HepG2 (cell line): Measurements from ENCODE around the gene RHOC. TPM values are rescaled to one million over a fixed set of nuclear protein-coding genes. Genes with fewer than 3 reads are reported as not detected.

ENCODE experiments used
- ATF4 ChIP-seq, 2 experiments: fragments of 450-650 bp in 1 of 2; sonication (generic) in 1 of 2; formaldehyde crosslinking; IDR thresholded peaks; 2 replicates each; pipeline versions ENCODE4 v1.5.0 to v1.8.0; 2020 to 2022; ENCODE audit warnings: mild to moderate bottlenecking in 1 of 2, missing genetic modification reagents in 1 of 2
- CAMTA2 ChIP-seq: sonication (generic); formaldehyde crosslinking; IDR thresholded peaks from 2 replicates; pipeline ENCODE4 v1.4.0; 2020; ENCODE audit warnings: mild to moderate bottlenecking, missing genetic modification reagents, borderline replicate concordance
- DMTF1 ChIP-seq: sonication (generic); formaldehyde crosslinking; IDR thresholded peaks from 2 replicates; pipeline ENCODE4 v1.4.0; 2020; ENCODE audit warnings: mild to moderate bottlenecking, missing genetic modification reagents
- LCORL ChIP-seq, 2 experiments: fragments of 450-650 bp in 1 of 2; sonication (generic) in 1 of 2; formaldehyde crosslinking in 1 of 2; IDR thresholded peaks; 2 replicates each; pipeline versions ENCODE4 v1.5.0 to v1.6.1; 2017 to 2020; ENCODE audit warnings: antibody characterized with exemption in 1 of 2, missing genetic modification reagents in 1 of 2
- MTA1 ChIP-seq: sonication (generic); formaldehyde crosslinking; IDR thresholded peaks from 2 replicates; pipeline ENCODE4 v1.4.0; 2020; ENCODE audit warnings: missing genetic modification reagents, mild to moderate bottlenecking, borderline replicate concordance
- SIX4 ChIP-seq: sonication (generic); formaldehyde crosslinking; IDR thresholded peaks from 2 replicates; pipeline ENCODE4 v1.4.0; 2020; ENCODE audit warnings: missing genetic modification reagents
- SKI ChIP-seq: fragments of 450-650 bp; IDR thresholded peaks from one replicate; pipeline ENCODE4 v1.6.1; 2018; ENCODE audit warnings: mild to moderate bottlenecking; ENCODE audit not compliant: partially characterized antibody
- SMAD3 ChIP-seq: sonication (generic); formaldehyde crosslinking; IDR thresholded peaks from 2 replicates; pipeline ENCODE4 v1.4.0; 2020; ENCODE audit warnings: missing genetic modification reagents
- SRY ChIP-seq: sonication (generic); formaldehyde crosslinking; IDR thresholded peaks from 2 replicates; pipeline ENCODE4 v1.8.0; 2022; ENCODE audit warnings: mild to moderate bottlenecking, missing genetic modification reagents
- SSRP1 ChIP-seq: IDR thresholded peaks from 2 replicates; pipeline ENCODE4 v1.6.1; 2016; ENCODE audit warnings: control low read depth
- TRIM22 ChIP-seq: fragments of 450-650 bp; IDR thresholded peaks from 2 replicates; pipeline ENCODE4 v1.6.1; 2017
- UBTF ChIP-seq: sonication (generic); formaldehyde crosslinking; IDR thresholded peaks from 2 replicates; pipeline ENCODE4 v1.4.0; 2020; ENCODE audit warnings: mild to moderate bottlenecking, missing genetic modification reagents
- ZBTB7A ChIP-seq: sonication (generic); formaldehyde crosslinking; IDR thresholded peaks from 2 replicates; pipeline ENCODE4 v1.8.0; 2022; ENCODE audit warnings: mild to moderate bottlenecking, missing genetic modification reagents
- ZFP90 ChIP-seq: sonication (generic); formaldehyde crosslinking; IDR thresholded peaks from 2 replicates; pipeline ENCODE4 v1.8.0; 2022; ENCODE audit warnings: missing genetic modification reagents, mild to moderate bottlenecking, inconsistent platforms, borderline replicate concordance
- ZNF530 ChIP-seq: sonication (generic); formaldehyde crosslinking; IDR thresholded peaks from 2 replicates; pipeline ENCODE4 v1.5.0; 2020; ENCODE audit warnings: low read depth, mild to moderate bottlenecking, missing genetic modification reagents
- ZNF770 ChIP-seq: sonication (generic); formaldehyde crosslinking; IDR thresholded peaks from 2 replicates; pipeline ENCODE4 v1.5.0; 2020; ENCODE audit warnings: mild to moderate bottlenecking, missing genetic modification reagents
- ZZZ3 ChIP-seq: sonication (generic); formaldehyde crosslinking; IDR thresholded peaks from 2 replicates; pipeline ENCODE4 v1.4.0; 2020; ENCODE audit warnings: missing genetic modification reagents, mild to moderate bottlenecking, borderline replicate concordance
- polyA plus RNA-seq, 8 experiments: library from polyadenylated mRNA; depleted of rRNA in 3 of 8; stranded (reverse) in 7 of 8; unstranded in 1 of 8; fragments of >200 nt; fragmentation: Illumina TruSeq in 4 of 8; extraction: Trizol in 4 of 8; gene quantifications; 2 replicates each; pipeline versions ENCODE4 v1.2.1 to v1.2.3, GENCODE V29; 2011 to 2016; ENCODE audit warnings: low read depth in 4 of 8, missing spikeins in 1 of 8, mixed read lengths in 1 of 8; ENCODE audit not compliant: insufficient read depth in 1 of 8
- total RNA-seq, 5 experiments: library from RNA; depleted of rRNA; stranded (reverse); fragments of >200 nt; fragmentation: Illumina TruSeq; extraction: Trizol; gene quantifications; 2 replicates each; pipeline ENCODE4 v1.2.3, GENCODE V29; 2016; ENCODE audit warnings: low read depth in 1 of 5

RHOC gene
- total and polyA plus RNA-seq, 2 of the 13 experiments (the other 11 are each of a cell fraction or from before 2014, with no cell fraction given): 64.3 to 182 TPM

GRCh38 chr1:112698366-112699310, 8.3 kb downstream of the RHOC start (continued):
- TF ChIP-seq MTA1 (CRISPR knock-in tag): no peak; the same call in 1 of the 2 replicates
- no peak for TF ChIP-seq SRY (CRISPR knock-in tag)
- TF ChIP-seq SKI: peak; percentile 30
- 0 out of 2 replicates have a peak, but pooled peaks have one; percentile 21 for TF ChIP-seq UBTF (CRISPR knock-in tag)
- no peak for TF ChIP-seq SIX4 (CRISPR knock-in tag)
- TF ChIP-seq ZNF530 (CRISPR knock-in tag): no peak
- no peak for TF ChIP-seq ZNF770
- TF ChIP-seq ZZZ3: no peak
- TF ChIP-seq ZBTB7A: peak; percentile 25; the same call in 1 of the 2 replicates
- TF ChIP-seq DMTF1 (CRISPR knock-in tag): no peak
- TF ChIP-seq TRIM22: no peak
- 0 out of 2 replicates have a peak, but pooled peaks have one; percentile 33 for TF ChIP-seq SMAD3
- TF ChIP-seq ZFP90: no peak
- no peak for TF ChIP-seq CAMTA2
- no peak; the same call in 1 of the 2 replicates for TF ChIP-seq SSRP1 (CRISPR knock-in tag)
- no peak for TF ChIP-seq LCORL (IDR thresholded peaks at IDR 0.05)
- no peak for TF ChIP-seq LCORL (CRISPR knock-in tag; IDR thresholded peaks at IDR 0.05)
- TF ChIP-seq ATF4 (CRISPR knock-in tag; IDR thresholded peaks at IDR 0.05): no peak
